ENCODE results near the gene CDK9.
"Not testable (repeated sequence)": the region's sequence is repeated elsewhere in the genome, so short reads cannot be mapped to it uniquely, and the experiment has no call there.

Gene CDK9

DNA sequence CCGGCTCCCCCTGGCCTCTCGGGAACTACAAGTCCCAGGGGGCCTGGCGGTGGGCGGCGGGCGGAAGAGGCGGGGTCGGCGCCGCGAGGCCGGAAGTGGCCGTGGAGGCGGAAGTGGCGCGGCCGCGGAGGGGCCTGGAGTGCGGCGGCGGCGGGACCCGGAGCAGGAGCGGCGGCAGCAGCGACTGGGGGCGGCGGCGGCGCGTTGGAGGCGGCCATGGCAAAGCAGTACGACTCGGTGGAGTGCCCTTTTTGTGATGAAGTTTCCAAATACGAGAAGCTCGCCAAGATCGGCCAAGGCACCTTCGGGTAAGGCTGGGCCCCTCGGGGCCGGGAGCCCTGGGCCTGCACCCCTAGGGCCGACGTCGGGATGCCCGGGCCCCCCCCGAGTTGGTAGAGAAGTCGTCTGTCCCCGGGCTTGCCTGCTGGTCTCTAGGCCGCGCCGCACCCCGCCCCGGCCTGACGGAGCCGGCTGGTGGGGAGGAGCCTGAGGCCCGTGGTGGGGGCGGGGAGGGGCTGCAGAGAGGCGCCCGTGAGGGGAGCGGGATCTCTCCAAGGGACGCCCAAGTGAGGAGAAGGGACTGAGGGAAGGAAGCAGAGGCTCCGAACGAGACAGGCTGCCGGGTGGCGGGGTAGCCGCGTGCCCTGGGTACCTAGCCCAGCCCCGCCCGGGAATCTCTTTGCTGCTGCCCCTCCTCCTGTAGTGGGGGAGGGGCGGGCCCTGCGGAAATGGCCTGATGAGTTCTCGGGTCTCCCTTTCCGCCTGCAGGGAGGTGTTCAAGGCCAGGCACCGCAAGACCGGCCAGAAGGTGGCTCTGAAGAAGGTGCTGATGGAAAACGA lies at the start of gene CDK9:
Gene CDK9 (plus strand): TSS at position 102 of the 840 bp plus-strand sequence. CDS start 115 bp downstream, at position 217.
- DNase-seq: peak; percentile 91

DNA sequence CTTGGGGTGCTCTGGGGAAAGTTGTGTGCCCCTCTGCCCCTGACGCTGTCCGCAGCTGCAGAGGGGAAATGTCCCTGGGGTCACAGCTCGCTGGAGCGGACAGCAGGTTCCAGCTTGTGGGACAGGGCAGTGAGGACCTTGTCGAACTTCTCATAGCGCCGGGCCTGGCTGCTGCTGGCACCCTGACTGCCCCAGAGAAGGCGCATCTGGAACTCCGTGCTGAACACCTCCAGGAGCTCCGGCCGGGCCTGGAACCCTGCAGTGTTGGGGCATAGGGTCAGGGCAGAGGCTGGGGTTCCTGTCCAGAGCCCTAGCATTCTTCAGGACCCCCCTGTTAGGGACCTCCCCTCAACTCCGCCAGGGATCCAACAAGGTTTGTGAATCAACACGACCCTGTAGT lies 47.2 kb upstream of the CDK9 start:
- no peak for DNase-seq

DNA sequence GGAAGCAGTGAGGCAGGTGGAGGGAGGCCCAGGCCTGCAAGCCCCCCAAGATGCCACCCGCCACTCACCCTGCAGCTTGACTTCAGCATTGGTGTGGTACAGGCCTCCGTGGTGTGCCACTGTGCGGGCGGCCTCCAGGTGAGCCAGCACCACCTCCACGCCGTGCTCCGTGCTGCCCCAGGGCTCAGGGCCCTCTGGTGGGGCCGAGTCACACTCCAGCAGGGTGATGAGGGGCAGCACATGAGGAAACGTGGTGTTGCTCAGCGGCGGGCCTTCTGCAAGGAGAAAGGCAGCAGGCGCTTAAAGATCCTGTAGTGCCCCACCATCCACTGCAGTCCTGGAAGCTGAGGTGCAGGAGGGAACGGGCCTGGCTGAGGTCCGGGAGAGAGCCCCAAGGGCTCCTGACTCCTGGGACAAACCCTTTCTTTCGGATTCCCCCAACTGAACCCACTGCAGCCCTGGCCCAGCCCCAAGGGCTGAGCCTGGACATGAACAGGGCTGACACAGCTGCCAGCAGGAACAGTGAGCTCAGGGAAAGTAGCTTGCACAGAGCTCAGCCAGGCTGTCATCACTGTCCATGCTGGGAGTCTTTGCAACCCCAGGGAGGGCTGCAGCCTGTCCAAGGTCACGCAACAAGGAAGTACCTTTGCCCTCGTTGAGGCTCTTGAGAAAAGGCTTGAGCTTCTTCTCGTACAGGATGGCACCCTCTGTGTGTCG lies 46.1 kb upstream of the CDK9 start:
- DNase-seq: no peak

DNA sequence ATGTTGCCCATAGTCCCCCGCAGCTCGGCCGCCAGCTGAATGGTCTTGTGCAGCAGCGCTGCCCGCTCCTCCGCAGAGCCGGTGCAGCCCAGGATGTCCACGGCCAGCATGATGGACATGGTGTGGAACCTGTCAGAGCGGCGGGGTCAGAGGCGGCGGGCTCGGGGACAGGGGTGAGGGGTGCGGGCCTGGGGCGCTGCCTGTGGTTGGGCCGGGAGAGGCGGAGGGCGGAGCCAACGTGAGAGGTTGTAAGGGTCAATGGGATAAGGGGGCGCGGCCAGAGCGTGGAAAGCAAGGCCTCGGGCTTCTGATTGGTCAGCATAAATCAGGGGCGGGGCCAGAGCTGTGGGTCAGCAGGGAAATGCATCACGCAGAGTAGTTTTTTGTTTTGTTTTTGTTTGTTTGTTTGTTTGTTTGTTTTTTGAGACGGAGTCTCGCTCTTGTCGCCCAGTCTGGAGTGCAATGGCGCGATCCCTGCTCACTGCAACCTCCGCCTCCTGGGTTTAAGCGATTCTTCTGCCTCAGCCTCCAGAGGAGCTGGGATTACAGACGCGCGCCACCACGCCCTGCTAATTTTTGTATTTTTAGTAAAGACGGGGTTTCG lies 43.9 kb upstream of the CDK9 start:
- DNase-seq: no peak

DNA sequence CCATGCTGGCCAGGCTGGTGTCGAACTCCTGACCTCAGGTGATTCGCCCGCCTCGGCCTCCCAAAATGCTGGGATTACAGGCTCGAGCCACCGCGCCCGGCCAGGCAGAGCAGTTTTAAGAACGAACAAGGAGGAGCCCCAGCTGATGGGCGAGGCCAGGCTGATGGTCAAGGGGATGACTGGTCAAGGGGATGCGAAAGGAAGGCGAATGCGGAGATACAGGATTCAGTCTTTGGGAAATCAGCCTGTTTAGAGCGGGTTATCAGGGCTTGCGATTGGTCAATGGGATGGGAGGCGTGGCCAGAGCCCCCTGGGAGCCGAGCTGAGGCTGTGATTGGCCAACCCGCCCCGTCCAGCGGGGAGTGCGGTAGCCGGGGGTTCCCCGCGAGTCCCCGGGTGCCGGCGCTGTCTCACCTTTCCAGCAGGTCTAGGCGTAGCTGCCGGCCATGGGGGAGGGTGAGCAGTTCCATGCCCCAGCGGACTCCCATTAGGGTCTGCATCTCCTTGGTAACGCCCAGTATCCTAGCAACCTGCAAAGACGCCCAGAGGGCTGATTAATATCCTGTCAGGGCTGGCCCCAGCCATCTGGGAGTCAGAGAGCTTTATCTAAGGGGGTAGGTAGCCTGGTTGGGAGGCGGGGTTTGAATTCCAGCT lies 43.3 kb upstream of the CDK9 start:
- DNase-seq: no peak

DNA sequence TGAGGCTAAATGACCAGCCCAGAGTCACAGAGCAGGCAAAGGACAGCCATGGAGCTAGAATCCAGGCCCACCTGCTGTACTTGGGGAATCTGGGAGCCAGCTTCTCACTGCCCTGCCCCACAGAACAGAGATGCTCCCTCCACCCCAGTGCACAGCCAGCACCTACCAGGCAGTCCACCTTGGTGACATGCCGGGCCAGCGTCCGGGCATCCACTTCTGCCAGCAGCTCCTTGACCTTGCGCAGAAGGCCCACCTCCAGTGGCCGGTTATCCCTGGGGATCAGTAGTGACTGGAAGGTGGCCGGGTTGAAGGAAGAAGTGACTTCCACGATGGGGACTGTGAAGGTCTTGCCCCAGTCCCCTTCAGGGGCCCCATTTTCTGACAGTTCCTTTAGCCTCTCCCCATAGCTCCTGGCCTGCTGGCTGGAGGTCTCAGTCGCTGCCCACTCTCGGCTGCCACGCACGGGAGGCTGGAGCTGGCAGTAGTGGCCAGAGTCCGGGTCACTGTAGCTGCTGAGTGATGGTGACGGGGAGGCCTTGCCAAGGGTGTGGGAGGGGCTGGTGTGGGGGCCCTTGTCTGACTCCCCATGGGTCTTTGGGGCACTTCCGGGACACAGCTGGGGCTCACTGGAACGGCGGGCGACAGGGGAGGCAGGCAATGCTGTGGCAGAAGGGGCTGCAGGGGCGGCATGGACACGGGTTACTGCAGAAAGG lies 41.3 kb upstream of the CDK9 start:
- no peak for DNase-seq

DNA sequence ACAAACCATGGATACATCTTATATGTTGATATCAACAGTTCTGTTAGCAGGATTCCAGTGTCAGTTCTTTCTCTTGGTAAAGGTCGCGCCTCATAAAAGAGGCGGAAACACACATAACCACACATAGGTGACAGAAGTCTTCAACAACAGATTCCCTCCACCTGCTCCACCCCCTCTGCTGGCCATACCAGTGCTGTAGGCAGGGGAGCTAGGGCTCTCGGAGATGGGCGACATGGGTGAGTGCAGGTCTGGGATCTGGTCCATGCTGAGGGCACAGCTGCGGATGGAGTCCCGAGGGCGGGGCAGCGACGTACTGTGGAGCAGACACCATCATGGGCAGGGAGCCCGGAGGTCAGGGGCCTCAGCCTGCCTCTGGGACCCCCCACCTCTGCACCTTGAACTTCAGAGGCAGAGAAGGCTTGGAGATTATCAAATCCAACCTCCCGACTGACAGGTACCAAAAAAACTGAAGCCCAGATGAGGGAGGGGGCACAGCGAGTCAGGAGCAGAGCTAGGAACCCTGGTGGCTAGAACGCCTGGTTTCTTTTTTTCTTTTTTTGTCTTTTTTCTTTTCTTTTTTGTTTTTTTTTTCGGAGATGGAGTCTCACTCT lies 38.8 kb upstream of the CDK9 start:
- DNase-seq: no peak

DNA sequence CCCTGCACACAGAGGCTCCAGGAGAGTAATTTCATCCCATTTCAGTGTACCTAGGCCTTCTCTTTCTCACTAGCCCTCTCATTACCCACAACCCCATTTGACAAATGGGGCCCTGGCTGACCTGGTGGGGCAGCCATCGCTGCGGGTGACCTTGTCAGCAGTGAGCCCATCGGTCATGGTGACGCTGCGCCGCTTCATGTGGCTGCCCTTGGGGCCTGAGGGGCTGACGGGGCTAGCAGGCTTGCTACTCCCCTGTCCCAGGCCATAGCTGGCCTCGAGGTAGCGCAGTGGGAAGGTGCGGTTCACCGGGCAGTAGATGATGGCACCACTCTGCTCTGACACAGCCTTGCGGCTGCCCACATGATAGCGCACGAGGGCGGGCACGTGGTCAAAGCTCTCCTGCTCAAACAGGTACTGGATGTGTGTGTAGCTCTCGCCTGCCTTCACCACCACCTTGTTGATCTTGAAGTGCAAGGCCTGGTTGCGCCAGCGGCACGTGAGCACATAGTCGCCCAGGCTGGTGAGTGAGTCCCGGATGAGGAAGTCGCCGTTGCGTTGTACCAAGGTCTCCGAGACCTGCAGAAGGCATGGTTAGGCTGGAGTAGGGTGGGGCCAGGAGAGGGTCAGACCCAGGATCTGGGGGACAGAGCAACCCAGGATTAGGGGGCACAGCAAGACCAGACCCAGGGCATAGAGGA lies 36.6 kb upstream of the CDK9 start:
- DNase-seq: no peak

DNA sequence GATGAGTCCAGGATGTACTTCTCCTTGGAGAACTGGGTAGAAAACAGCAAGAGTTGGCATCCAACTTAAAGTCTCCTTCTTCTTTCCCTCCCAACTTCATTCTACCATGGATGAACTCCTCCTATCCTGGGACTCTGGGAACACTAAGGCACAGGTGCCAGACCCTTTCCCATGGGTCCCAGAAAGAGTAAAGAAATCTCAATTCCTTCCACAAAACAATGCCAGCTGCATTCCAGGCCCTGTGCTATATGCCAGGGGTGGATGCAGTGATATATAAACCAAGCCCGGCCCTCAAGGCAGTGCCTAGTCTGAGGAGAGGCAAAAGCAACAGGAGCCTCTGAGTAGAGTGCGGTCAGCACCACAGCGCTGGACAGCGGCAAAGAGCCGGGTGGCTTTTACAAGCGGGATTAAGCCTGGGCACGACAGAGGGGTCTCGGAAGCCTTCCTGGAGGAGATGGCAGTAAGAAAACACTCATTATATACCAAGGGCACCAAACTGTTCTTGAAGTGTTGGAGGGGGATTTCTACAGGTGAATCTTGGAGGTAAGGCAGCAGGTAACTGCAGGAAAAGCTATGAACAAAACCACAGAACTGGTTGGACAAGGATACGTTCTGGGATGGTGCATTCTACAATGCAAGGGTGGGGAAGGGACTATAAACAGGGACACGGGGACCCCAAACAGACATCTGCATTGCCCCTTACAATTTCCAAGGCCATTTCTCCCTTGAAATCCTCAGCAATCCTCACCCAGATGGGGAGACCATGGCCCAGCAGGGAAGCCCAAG lies 34.4 kb upstream of the CDK9 start:
- no peak for DNase-seq

DNA sequence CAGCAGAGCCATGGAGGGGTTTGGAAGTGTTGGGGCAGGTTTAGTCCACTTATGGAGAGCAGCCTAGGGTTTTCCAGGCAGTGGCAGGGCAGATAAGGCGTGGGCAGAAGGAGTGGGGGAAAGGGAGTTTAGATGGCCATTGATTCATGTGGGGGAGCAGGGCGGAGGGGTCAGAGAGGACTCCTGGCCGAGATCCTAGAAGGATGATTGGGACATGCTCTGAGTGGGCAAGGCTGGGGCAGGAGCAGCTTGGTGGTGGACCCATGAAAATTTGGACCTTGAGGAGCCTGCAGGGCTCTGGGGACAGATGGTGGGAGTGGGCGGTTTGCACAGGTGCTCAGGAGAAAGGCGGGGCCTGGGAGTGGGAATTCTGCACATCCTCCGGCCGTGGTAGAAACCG lies 32.7 kb upstream of the CDK9 start:
- no peak for DNase-seq

DNA sequence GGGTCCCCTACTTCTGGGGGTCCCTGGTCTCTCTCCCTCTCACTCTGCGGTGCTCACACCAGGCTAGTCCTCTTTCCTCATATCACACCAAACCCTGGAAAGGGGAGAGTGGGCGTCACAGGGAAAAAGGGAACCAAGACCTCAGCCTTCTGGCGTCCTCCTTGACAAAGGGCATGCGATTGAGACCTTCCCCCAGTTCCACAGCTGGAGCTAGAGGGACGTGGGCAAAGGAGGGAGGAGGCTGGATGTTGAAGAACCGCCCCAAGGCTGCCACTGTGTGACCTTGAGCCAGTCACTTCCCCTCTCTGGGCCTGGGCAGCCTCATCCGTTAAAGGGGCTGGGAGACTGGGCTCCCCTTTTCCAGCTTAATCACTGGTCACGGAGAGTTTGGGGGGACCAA lies 32.2 kb upstream of the CDK9 start:
- no peak for DNase-seq

DNA sequence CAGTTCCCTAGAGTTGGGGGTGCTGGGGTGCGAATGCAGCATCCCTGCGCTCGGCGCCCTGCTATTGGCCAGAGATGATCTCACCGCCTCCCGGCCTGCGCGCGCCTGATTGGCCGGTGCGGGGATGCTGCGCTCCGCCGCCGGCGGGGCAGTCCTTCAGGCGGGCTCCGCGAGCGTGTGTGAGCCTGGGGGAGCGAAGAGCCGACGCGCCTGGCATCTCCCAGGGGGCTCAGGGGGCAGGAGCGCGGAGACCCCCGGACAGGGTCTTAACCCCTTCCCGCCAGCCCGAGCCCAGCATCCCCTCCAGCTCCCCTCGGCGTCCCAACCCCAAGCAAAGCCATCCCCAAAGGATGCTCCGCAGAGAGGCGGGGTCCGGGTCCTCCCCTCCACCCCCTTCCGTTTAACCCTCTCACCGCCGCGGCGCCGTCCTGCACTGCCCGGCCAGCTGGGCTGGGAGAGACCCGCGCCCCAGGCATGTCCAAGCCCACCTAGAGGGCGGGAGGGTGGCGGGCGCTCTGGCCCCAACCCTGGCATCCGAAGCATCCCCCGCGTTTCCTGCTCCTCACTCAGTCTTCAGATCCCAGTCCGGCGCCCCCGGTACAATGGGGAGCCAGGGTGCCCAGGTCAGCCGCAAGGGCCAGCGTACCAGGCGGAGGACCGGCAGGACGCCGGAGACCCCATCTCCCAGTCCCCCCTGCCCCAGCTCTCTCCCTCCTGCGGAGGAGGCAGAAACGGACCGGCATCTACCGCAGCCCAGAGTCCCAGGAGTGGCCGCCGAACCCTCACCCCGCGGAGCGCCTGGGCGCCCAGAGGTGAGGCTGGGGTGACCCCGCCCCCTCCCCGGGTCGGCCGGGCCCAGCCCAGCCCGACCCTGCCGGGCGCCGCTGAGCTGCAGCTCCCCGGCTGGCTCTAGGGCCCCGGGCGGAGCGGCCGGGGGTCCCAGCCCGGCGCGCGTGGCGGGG lies 31.5 kb upstream of the CDK9 start:
- DNase-seq: no peak

DNA sequence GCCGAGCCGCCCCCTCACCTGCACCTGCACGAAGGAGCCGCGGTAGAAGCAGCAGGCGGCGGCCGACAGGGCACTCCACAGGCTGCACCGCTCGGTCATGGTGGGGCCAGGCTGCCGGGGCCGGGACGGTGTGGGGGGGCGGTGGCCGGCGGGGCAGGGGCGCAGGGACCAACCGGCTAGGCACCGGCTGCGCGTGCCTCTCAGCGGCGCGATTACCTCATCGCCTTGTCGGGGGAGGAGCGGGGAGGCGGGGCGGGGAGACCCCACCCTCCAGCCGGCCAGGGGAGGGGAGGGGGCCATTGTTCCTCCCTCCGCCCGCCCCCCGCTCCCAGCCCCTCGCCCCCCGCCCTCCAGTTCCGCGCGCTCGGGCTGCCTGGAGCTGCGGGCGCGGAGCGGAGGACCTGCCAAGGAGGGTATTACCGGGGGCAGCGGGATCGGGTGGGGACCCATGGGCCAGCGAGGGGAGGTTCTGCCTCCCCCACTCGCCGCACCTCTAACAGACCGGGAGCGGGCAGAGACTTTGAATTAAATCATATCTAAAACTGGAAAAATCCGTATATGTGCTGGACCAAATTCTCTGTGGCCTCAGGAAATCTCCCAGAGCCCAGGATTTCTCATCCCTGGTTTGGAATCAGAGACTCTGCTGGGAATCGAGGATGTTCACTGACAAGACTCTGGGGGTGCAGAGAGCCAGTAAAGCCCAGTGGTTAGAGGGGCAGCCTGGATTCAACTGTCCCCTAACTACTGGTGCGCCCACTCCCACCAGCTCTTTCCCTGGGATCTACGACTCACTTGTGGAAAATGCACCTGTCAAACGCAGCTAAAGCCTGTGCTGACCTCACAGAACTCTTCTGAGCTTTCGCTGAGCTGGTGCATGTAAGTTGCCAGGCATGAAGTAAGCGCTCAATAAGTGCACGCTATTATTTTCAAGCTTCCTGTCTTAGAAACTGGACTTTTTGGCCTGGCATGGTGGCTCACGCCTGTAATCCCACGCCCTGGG lies 30.5 kb upstream of the CDK9 start:
- DNase-seq: no peak

DNA sequence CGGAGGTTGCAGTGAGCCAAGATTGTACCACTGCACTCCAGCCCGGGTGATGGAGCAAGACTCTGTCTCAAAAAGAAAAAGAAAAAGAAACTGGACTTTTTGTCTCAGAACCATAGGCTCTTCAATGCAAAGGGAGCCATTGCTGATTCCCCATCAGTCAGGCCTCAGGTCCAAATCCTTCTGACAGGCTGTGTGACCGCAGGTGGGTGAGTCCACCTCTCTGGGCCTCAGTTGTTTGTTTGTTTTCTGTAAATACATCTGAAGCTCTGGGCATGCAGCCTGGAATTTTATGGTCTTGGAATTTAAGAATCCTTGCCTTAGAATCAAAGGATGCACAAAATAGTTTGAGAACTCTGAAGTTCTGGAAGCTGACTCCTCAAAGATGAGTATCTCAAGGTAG lies 29.6 kb upstream of the CDK9 start:
- DNase-seq: no peak

DNA sequence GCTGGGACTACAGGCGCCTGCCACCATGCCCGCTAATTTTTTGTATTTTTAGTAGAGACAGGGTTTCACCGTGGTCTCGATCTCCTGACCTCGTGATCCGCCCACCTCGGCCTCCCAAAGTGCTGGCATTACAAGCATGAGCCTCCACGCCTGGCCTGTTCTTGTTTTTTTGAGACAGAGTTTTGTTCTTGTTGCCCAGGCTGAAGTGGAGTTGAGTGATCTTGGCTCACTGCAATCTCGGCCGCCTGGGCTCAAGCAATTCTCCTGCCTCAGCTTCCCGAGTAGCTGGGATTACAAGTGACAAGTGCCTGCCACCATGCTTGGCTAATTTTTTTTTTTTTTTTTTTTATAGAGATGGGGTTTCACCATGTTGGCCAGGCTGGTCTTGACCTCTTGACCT lies 29.1 kb upstream of the CDK9 start:
- not testable (repeated sequence) for DNase-seq

DNA sequence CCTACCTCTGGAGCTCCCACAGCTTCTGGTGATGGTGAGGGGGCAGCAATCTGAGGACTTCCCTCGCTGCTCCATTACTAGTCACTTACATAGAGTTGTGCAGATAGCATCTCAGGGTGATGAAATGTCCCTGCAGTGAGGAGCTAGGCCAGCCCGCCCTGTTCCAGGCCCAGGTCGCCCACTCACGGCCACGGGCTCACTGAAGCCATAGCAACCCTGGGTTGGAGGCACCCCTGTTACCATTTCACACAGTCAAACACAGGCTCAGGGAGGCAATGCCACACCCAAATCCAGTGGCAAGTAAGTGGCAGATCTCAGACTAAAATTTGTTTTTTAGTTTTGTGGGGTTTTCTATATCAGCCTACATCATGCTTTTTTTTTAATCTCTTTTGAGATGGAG lies 27.0 kb upstream of the CDK9 start:
- DNase-seq: no peak

DNA sequence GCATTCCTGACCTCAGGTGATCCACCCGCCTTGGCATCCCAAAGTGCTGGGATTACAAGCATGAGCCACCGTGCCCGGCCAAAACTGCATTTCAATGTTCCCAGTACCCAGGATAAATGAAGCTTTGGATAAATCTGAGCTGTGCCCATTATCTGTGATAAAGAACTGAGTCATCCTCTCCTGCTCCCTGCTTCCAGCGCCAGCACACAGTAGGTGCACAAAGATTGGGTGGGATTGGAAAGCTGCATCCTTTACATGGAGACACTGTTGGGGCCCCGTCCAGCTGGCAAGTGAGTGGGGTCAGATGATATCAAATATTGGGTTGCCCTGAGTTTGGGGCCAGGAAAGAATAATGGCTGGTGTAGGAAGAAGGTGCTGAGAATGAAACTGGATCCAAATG lies 24.8 kb upstream of the CDK9 start:
- no peak for DNase-seq

DNA sequence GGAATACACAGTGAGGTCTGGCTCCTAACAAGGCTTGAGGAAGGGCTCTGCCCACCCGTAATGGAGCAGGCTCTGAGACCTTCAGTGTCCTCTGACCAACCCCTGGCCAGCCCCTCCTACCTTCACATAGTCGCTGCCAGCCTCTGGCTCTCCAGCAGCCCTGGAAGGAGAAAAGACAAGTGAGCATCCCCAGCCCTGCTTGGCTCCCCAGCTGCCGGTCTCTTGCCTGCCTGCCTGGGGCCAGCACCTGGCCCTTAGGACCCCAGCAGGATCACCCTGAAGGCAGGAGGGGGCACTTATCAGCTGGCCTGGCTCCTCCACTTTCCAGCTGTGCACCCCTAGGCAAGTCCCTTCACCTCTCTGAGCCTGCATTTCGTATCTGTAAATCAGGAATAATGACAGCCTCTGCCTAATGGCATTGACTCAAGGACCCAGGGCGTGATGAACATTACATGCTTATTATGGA lies 24.3 kb upstream of the CDK9 start:
- no peak for DNase-seq
